ENCODE results near the gene ASGR1. TPM values are rescaled to one million over a fixed set of nuclear protein-coding genes. Genes with fewer than 3 reads are reported as not detected.

Gene ASGR1
- total and polyA plus RNA-seq, 2 donors (not counting 1 experiment from before 2014, with no cell fraction given): 0.32 to 0.43 TPM

- 98% methylated on average over 31 of the region's 31 CpGs for WGBS (ENCODE audit: insufficient coverage)
- ChIA-PET CTCF (no interaction called here), POLR2A (no interaction called here)
- Mint-ChIP-seq H3K4me1 (peaks cover 3% of the 10 kb centered on the region), H3K27me3 (no peaks in the 10 kb centered on the region), H3K27ac (no peak overlapping the region), H3K4me3 (no peak overlapping the region), H3K9me3 (ENCODE audit: insufficient read depth) (no peaks in the 10 kb centered on the region)
- DNase-seq (no peak), ATAC-seq (ENCODE audit: low read depth) (no peak)
- intact Hi-C loops (cut with micrococcal nuclease): no loop called here
- no peaks in the 10 kb centered on the region for H3K9me3 ChIP-seq (ENCODE audit: control extremely low read depth in 1 of 3, control insufficient read depth in 2 of 3, insufficient read depth in 1 of 3, low read length in 2 of 3)
- no peak overlapping the region for H3K4me3 ChIP-seq (ENCODE audit: control extremely low read depth in 1 of 5, extremely low read depth in 1 of 5, insufficient read depth in 1 of 5, low read depth in 2 of 5, low read length in 4 of 5)
- no peak overlapping the region for H3K27ac ChIP-seq (ENCODE audit: low read length in 2 of 2)
- H3K4me1 ChIP-seq (ENCODE audit: control insufficient read depth in 2 of 2, insufficient read depth in 2 of 2, low read length in 2 of 2): peaks cover 0 to 2% of the 10 kb centered on the region in 2 donors
- TF ChIP-seq, protein P1, sequence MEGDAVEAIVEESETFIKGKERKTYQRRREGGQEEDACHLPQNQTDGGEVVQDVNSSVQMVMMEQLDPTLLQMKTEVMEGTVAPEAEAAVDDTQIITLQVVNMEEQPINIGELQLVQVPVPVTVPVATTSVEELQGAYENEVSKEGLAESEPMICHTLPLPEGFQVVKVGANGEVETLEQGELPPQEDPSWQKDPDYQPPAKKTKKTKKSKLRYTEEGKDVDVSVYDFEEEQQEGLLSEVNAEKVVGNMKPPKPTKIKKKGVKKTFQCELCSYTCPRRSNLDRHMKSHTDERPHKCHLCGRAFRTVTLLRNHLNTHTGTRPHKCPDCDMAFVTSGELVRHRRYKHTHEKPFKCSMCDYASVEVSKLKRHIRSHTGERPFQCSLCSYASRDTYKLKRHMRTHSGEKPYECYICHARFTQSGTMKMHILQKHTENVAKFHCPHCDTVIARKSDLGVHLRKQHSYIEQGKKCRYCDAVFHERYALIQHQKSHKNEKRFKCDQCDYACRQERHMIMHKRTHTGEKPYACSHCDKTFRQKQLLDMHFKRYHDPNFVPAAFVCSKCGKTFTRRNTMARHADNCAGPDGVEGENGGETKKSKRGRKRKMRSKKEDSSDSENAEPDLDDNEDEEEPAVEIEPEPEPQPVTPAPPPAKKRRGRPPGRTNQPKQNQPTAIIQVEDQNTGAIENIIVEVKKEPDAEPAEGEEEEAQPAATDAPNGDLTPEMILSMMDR (IDR thresholded peaks at IDR 0.05): no peak
- TF ChIP-seq EZH2 (IDR thresholded peaks at IDR 0.05; ENCODE audit: borderline replicate concordance, insufficient read depth, low read depth, low read length, poor library complexity, severe bottlenecking): no peak
- H3K27me3 ChIP-seq (replicated peaks in 1 of 4; ENCODE audit: control extremely low read depth in 1 of 4, control insufficient read depth in 3 of 4, insufficient read depth in 4 of 4, low read length in 3 of 4): no peaks in the 10 kb centered on the region
- no peak overlapping the region for H3K4me2 ChIP-seq (replicated peaks; ENCODE audit: low read depth, low read length, poor library complexity, severe bottlenecking)
- no peak overlapping the region for H3K9ac ChIP-seq (ENCODE audit: low read length)
- no peaks in the 10 kb centered on the region for H4K20me1 ChIP-seq (ENCODE audit: control insufficient read depth, insufficient read depth, low read length, poor library complexity, severe bottlenecking)
- peaks cover 0 to 77% of the 10 kb centered on the region in 2 experiments for H3K36me3 ChIP-seq (replicated peaks in 1 of 2; ENCODE audit: control extremely low read depth in 1 of 2, control insufficient read depth in 1 of 2, extremely low read depth in 1 of 2, insufficient read depth in 2 of 2, low read length in 1 of 2)
- H2AFZ ChIP-seq (ENCODE audit: insufficient read depth, low read depth, low read length, poor library complexity, severe bottlenecking): no peak overlapping the region
- H3K79me2 ChIP-seq (ENCODE audit: control insufficient read depth, insufficient read depth, low read length): peaks cover 23% of the 10 kb centered on the region
These were observed 47.8 kb upstream of the ASGR1 start for GRCh38 chr17:7226721-7227710.
